DND-41 (cell line): ENCODE data around the gene URM1.

Experiments used
- ATAC-seq: fragments of 200-7000 bp; cut with Tn5 transposase; 3 replicates; pipeline ENCODE4 v1.9.1; 2021; ENCODE audit warnings: low read depth; ENCODE audit not compliant: insufficient read depth
- DNase-seq: peaks from one replicate; pipeline ENCODE4 v3.0.0-alpha.2; 2020
- H2AFZ ChIP-seq: 2 replicates; pipeline ENCODE4 v1.6.0; 2012; ENCODE audit warnings: low read depth, low read length
- H3K27ac ChIP-seq: 2 replicates; pipeline ENCODE4 v1.5.1; 2012; ENCODE audit warnings: low read length, inconsistent platforms
- H3K27me3 ChIP-seq: fragments of 200-600 bp; sonication (generic); 2 replicates; pipeline ENCODE4 v1.6.0; 2012; ENCODE audit warnings: low read length, mild to moderate bottlenecking, inconsistent platforms; ENCODE audit not compliant: insufficient read depth, poor library complexity
- H3K36me3 ChIP-seq: 2 replicates; pipeline ENCODE4 v1.5.1; 2012; ENCODE audit warnings: low read length, inconsistent platforms; ENCODE audit not compliant: insufficient read depth
- H3K4me1 ChIP-seq: 2 replicates; pipeline ENCODE4 v1.5.1; 2012; ENCODE audit warnings: mild to moderate bottlenecking, low read length; ENCODE audit not compliant: insufficient read depth
- H3K4me2 ChIP-seq: 2 replicates; pipeline ENCODE4 v1.6.0; 2012; ENCODE audit warnings: mild to moderate bottlenecking, moderate library complexity, low read length, inconsistent platforms; ENCODE audit not compliant: insufficient read depth
- H3K4me3 ChIP-seq, 2 experiments: fragments of 200-600 bp in 1 of 2; shearing (Covaris generic) in 1 of 2; 2 replicates each; pipeline ENCODE4 v1.5.1; 2012 to 2016; ENCODE audit warnings: inconsistent platforms in 2 of 2, low read length in 2 of 2, mild to moderate bottlenecking in 2 of 2, low read depth in 1 of 2, moderate library complexity in 1 of 2
- H3K79me2 ChIP-seq: 2 replicates; pipeline ENCODE4 v1.6.0; 2012; ENCODE audit warnings: low read length, inconsistent platforms; ENCODE audit not compliant: insufficient read depth
- H3K9ac ChIP-seq: 2 replicates; pipeline ENCODE4 v1.6.0; 2012; ENCODE audit warnings: low read depth, mild to moderate bottlenecking, inconsistent platforms, low read length, moderate library complexity
- H3K9me3 ChIP-seq: 2 replicates; pipeline ENCODE4 v1.5.1; 2012; ENCODE audit warnings: low read length, moderate library complexity, mild to moderate bottlenecking, inconsistent platforms; ENCODE audit not compliant: insufficient read depth, severe bottlenecking
- H4K20me1 ChIP-seq: 2 replicates; pipeline ENCODE4 v1.6.0; 2012; ENCODE audit warnings: low read length; ENCODE audit not compliant: insufficient read depth
- CTCF ChIP-seq: IDR thresholded peaks from 2 replicates; pipeline ENCODE4 v1.5.1; 2012; ENCODE audit warnings: borderline replicate concordance, low read length, moderate library complexity, mild to moderate bottlenecking; ENCODE audit not compliant: poor library complexity, severe bottlenecking; ENCODE audit errors: extremely low read depth
- EZH2 ChIP-seq: IDR thresholded peaks from 3 replicates; pipeline ENCODE4 v1.6.1; 2012; ENCODE audit warnings: borderline replicate concordance, low read depth, mild to moderate bottlenecking, moderate library complexity, low read length, inconsistent platforms; ENCODE audit not compliant: severe bottlenecking

Gene URM1

GRCh38 chr9:128438343-128439109, 67.4 kb downstream of the URM1 start:
- Histone ChIP-seq H3K4me3 (no peak overlapping the region), H3K9ac (no peak overlapping the region), H3K79me2 (no peaks in the 10 kb centered on the region), H4K20me1 (no peaks in the 10 kb centered on the region), H3K4me1 (peaks cover 4% of the 10 kb centered on the region), H2AFZ (peak overlapping the region; percentile 85), H3K36me3 (no peaks in the 10 kb centered on the region), H3K27ac (peak overlapping the region; percentile 24; the same call in 1 of the 2 replicates), H3K27me3 (no peaks in the 10 kb centered on the region), H3K9me3 (no peaks in the 10 kb centered on the region), H3K4me2 (0 out of 2 replicates have a peak overlapping the region, but pooled peaks have one; percentile 25)
- peak; percentile 86 for DNase-seq
- peak; percentile 99 for ATAC-seq
- TF ChIP-seq CTCF (peak; percentile 94), EZH2 (no peak)

DNA sequence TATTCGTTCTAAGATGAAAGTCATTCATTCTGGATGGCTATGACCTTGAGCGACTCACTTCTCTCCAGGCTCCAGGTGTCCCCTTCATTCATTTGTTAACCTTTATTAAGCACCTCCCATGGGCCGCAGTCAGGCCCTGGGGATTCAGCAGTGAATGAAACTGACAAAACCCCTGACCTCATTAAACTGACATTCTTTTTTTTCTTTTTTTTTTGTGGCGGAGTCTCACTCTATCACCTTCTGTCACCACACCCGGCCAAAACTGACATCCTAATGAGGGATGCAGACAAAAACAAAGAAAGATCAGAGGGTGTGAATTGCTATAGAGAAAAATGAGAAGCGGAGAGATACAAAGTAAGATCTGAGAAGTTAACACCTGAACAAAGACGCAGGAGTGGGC, 68.1 kb downstream of the URM1 start:
- Histone ChIP-seq H3K27ac (no peak overlapping the region), H3K4me1 (peaks cover 4% of the 10 kb centered on the region), H3K4me3 (no peak overlapping the region), H3K36me3 (no peaks in the 10 kb centered on the region), H3K9ac (no peak overlapping the region), H3K4me2 (no peak overlapping the region), H3K9me3 (no peaks in the 10 kb centered on the region), H4K20me1 (no peaks in the 10 kb centered on the region), H2AFZ (peak overlapping the region; percentile 85), H3K27me3 (no peaks in the 10 kb centered on the region), H3K79me2 (no peaks in the 10 kb centered on the region)
- no peak for DNase-seq
- no peak for TF ChIP-seq CTCF
- no peak for ATAC-seq
